Activated naive CD8-positive, alpha-beta T cell treated with anti-CD3 and anti-CD28 coated beads, Interleukin-2, amount 50 U/mL, for 16 hours (primary cell): ENCODE results near the gene OR6C76.
"Not testable (repeated sequence)": the region's sequence is repeated elsewhere in the genome, so short reads cannot be mapped to it uniquely, and the experiment has no call there.

ENCODE experiments used
- DNase-seq: peaks from one replicate; pipeline ENCODE4 v3.0.0-alpha.2; 2020; ENCODE audit warnings: low read depth, low spot score

OR6C76 gene

DNA sequence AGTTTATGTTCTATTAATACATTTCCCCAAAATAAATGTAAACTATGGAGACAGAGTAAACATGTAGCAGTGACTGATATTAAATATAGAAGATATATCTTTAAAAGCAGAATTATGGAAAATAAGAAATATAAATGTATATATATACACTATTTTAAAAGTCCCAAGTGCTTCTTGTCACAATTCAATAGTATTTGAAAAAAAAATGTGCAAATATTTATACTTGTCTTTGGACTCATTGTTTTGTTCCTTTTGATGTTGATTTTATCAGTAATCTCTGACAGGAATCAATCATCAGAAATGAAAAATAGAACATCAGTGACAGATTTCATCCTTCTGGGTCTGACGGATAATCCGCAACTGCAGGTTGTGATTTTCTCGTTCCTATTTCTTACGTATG is at the start of gene OR6C76:
Gene OR6C76, plus strand, starts transcription at position 301 of the 400 bp plus-strand sequence. Its CDS starts 0 bp downstream, at position 301.
- no peak for DNase-seq

- DNase-seq: no peak
Measured at GRCh38 chr12:55385891-55386290, 40.2 kb upstream of the OR6C76 start.

DNA sequence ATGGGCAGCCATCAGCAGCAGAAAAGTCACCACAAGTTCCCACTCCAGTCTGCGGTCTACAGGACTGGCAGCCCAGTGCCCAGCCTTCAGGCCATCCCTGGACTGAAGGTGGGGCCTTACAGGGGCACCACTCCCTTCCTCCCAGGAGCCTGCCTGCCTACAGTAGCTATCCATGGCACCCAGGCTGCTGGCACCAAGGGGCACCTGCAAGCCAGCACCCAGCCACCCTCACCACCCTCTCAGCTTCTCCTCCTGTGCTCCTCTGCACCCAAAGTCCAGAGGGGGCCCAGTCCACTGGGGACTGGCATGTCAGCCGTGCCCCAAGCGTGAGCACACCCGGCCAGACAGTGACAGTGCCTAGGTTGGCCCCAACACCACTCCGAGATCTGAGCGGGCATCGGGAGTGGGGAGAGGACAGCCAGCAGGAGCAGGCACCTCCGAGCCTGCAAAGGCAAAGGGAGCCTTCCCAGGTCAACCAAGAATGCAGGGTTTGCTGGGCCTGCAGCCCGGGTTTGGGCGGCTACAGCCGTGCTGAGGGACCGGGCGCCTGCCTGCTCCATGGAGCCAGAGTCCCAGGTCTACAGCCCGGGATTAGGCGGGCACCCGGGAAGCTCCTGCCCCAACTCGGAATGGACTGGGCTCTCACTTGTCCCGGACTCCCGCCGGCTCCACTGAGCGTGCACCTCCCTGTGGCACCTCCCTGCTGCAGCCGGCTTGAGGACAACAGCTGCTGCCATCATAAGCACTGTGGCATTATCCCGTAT is 33.8 kb upstream of the OR6C76 start:
- DNase-seq: no peak

DNA sequence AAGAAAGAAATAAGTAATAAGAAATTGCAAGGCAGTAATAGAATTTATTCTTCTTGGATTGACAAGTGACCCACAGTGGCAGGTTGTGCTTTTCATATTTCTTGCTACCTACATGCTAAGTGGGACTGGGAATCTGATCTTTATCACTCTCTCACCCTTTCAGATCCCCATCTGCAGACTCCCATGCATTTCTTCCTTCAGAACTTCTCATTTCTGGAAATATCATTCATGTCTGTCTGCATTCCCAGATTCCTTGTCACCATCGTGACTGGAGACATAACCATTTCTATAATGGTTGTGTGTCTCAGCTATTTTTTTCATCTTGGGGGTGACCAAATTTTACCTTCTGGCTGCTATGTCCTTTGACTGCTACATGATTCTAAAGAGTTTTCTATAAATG is 29.7 kb upstream of the OR6C76 start:
- no peak for DNase-seq

DNA sequence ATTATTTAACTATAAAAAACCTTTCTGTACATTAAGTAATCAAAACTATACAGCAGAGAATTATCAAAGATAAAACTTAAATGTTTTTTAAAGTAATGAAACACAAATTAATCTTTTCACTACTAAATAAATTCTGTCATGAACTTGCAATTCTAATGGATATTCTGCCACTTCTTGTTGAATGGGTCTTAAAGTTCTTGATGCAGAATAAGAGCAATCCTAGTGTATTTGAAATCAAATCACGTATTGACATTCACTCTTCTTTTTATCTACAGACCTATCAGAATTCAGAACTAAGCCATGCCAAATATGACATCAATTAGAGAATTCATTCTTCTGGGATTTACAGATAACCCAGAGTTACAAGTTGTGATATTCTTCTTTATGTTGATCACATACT is 25.8 kb upstream of the OR6C76 start, which contains the start of gene OR6C65:
Gene OR6C65, plus strand, starts transcription at position 301 of the 400 bp plus-strand sequence. Its CDS starts 0 bp downstream, at position 301.
- DNase-seq: no peak

DNA sequence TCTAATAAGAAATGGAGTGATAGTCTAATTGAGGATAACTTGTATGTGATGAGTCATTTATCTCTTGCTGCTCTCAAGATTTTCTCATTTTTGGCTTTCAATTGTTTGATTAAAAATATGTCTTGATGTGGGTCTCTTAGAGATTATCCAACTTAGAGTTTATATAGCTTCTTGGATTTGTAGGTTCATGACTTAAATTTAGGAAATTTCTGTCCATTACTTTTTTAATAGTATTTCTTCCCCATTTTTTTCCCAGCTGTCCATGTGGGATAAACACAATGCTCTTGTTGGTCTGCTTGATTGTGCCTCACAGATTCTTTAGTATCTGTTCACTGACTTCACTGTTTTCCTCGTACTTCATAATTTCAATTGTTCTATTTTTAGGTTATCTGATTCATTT is 18.2 kb upstream of the OR6C76 start:
- no peak for DNase-seq

- DNase-seq: not testable (repeated sequence)
Measured at GRCh38 chr12:55409133-55409532, 16.9 kb upstream of the OR6C76 start.

GRCh38 chr12:55412138-55412537 is 13.9 kb upstream of the OR6C76 start:
- DNase-seq: not testable (repeated sequence)

- not testable (repeated sequence) for DNase-seq
Measured at GRCh38 chr12:55413498-55414388, 12.3 kb upstream of the OR6C76 start.

DNA sequence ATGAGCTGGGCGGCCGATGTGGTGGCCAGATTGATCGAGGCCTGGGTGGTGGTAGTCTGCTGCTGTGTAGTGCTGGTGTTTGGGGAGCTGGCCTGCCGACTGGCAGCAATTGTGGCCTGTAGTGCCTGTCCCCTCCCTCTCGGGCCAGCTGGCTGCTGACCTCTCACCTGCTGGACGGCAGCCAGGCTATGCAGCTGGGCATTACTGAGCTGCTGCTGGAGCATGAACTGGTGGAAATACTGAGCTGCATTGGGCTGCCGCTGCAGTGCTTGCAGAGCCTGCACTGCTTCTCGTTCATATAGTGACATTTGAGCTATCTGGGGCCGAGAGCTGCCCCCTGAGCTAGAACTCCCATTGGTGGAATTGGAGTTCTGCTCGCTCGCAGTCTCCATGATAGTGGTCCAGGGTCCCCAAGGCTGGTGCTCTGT is 11.6 kb upstream of the OR6C76 start:
- not testable (repeated sequence) for DNase-seq

- DNase-seq: not testable (repeated sequence)
Measured at GRCh38 chr12:55414889-55415288, 11.2 kb upstream of the OR6C76 start.

DNA sequence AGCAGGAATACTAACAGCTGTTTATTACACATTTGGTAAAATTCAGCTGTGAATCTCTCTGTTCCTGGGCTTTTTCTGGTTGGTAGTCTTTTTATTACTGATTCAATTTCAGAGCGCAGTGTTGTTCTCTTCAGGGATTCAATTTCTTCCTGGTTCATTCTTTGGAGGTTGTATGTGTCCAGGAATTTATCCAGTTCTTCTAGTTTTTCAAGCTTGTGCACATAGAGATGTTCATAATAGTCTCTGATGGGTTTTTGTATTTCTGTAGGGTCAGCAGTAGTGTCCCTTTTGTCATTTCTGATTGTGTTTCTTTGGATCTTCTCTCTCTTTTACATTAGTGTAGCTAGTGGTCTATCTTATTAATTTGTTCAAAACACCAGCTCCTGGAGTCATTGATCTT is 9.1 kb upstream of the OR6C76 start:
- DNase-seq: no peak

- no peak for DNase-seq
Measured at GRCh38 chr12:55420307-55420962, 5.6 kb upstream of the OR6C76 start.

GRCh38 chr12:55428331-55429243 is 2.5 kb downstream of the OR6C76 start:
- DNase-seq: no peak

DNA sequence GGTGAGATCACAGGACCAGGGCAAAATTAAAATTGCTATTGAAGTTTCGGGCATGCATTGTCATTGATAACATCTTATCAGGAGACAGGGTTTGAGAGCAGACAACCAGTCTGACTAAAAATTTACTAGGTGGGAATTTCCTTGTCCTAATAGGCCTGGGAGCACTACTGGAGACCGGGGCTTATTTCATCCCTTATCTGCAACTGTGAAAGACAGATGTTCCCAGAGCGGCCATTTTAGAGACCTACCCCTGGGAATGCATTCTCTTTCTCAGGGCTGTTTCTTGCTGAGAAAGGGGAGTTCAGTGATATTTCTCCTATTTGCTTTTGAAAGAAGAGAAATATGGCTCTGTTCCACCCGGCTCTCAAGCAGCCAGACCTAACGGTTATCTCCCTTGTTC is 15.2 kb downstream of the OR6C76 start:
- not testable (repeated sequence) for DNase-seq

DNA sequence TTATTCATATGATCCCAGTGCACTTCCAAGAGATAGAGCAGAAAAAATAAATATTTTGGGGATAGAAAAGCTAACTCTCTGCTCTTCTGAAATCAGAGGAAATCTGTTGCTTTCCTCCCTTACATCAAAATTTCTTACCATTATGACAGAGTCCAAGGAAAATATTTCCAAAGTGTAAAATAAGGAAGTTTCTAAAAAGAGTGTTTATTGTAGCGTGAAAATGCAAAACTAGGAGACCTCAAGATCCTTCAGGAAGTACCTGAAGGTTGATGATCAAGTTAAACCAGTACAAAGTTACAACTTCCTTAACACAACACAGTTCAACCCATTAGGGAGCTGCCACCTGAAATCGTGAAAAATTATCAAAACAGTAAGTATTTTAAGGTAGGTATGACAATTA is 17.7 kb downstream of the OR6C76 start, which contains the start of gene OR6C2:
Gene OR6C2, plus strand, starts transcription at position 301 of the 400 bp plus-strand sequence. CDS start 8,138 bp downstream, outside the sequence.
- no peak for DNase-seq

- DNase-seq: no peak
Measured at GRCh38 chr12:55445357-55445756, 19.3 kb downstream of the OR6C76 start.

DNA sequence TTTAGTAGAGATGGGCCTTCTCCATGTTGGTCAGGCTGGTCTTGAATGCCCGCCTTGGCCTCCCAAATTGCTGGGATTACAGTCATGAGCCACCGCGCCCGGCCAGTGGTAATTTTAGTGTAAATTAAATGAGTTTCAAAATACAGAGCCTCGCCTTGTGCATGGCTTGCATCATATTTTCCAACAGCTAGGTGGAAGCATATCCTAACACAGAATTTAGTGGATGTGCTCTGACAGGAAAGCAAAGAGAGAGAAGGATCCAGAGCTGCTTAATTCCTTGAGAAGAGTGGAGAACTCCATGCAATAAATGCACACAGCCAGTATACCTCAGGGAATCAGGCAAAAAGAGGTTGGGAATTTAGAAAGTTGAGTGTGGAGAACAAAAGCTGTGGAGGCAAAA is 20.3 kb downstream of the OR6C76 start:
- no peak for DNase-seq

DNA sequence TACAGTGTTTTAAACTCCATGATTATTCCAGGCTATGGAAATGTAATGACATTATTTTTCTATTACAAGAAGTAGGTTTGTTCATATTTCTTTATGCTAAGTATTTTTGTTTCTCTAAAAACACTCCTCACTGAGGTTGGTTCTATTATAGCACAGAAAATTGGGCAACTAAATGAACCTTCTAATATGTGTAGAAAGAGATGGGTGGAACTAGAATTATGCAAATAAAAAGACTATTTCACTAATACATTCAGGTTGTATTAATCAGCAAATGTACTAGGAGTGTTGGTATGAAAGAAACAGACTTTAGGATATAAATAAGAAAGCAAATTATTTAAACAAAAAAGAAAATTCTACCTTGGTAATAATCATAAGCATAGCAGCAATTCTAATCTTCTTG is 22.8 kb downstream of the OR6C76 start:
- DNase-seq: no peak

DNA sequence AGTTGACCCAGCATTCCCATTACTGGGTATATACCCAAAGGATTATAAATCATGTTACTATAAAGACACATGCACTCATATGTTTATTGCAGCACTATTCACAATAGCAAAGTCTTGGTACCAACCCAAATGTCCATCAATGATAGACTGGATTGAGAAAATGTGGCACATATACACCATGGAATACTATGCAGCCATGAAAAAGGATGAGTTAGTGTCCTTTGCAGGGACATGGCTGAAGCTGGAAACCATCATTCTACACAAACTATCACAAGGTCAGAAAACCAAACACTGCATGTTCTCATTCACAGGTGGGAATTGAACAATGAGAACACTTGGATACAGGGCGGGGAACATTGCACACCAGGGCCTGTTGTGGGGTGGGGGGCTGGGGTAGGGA is 38.9 kb downstream of the OR6C76 start:
- DNase-seq: not testable (repeated sequence)

- DNase-seq: no peak
Measured at GRCh38 chr12:55467836-55468235, 41.8 kb downstream of the OR6C76 start.
